H1 (cell line): ENCODE measurements around the gene CAPS. TPM values are rescaled to one million over a fixed set of nuclear protein-coding genes. Genes with fewer than 3 reads are reported as not detected.

Experiments used
- ASH2L ChIP-seq: fragments of 200-600, 300-600 bp; sonication (generic); IDR thresholded peaks from one replicate; pipeline ENCODE4 v1.7.1; 2017; ENCODE audit warnings: low read length
- BACH1 ChIP-seq: IDR thresholded peaks from 2 replicates; pipeline ENCODE4 v1.6.1; 2012; ENCODE audit warnings: low read length, improper control_type of control experiment
- BRCA1 ChIP-seq: IDR thresholded peaks from 2 replicates; pipeline ENCODE4 v1.6.1; 2012; ENCODE audit warnings: low read depth, low read length, improper control_type of control experiment
- CEBPB ChIP-seq: IDR thresholded peaks from 2 replicates; pipeline ENCODE4 v1.6.1; 2012; ENCODE audit warnings: low read depth, low read length
- CHD7 ChIP-seq: fragments of 300-600 bp; sonication (generic); IDR thresholded peaks from 2 replicates; pipeline ENCODE4 v1.7.1; 2012; ENCODE audit warnings: low read length, moderate library complexity, mild to moderate bottlenecking, inconsistent platforms; ENCODE audit not compliant: insufficient replicate concordance
- GABPA ChIP-seq: IDR thresholded peaks from 2 replicates; pipeline ENCODE4 v1.6.1; 2011; ENCODE audit warnings: mild to moderate bottlenecking, low read length, moderate library complexity, borderline replicate concordance; ENCODE audit not compliant: insufficient read depth
- JUND ChIP-seq: IDR thresholded peaks from 2 replicates; pipeline ENCODE4 v1.6.1; 2011; ENCODE audit warnings: mild to moderate bottlenecking, improper control_type of control experiment, low read length
- SP4 ChIP-seq: IDR thresholded peaks from 2 replicates; pipeline ENCODE4 v1.6.1; 2012; ENCODE audit warnings: low read length, inconsistent platforms
- ZNF274 ChIP-seq: IDR thresholded peaks from 2 replicates; pipeline ENCODE4 v1.7.0; 2012; ENCODE audit warnings: low read length, borderline replicate concordance; ENCODE audit errors: extremely low read depth
- polyA plus RNA-seq, 7 experiments: library from polyadenylated mRNA; depleted of rRNA in 3 of 7; stranded (reverse) in 5 of 7; unstranded in 2 of 7; fragments of >200 nt in 5 of 7; fragments of 200-250 nt in 2 of 7; gene quantifications; 1 replicate in 5 of 7; 2 replicates in 1 of 7; 4 replicates in 1 of 7; pipeline versions ENCODE4 v1.2.1 to v1.2.3, GENCODE V29; 2011 to 2013; ENCODE audit warnings: missing spikeins in 2 of 7, mixed read lengths in 2 of 7
- total RNA-seq: library from RNA; stranded (reverse); fragmentation: NEBNext Ultra II Directional; extraction: Animal tissue kit (Norgen Biotek cat#: 25700); gene quantifications from 2 replicates; pipeline ENCODE4 v1.2.1, GENCODE V29; 2021

Gene CAPS
- total and polyA plus RNA-seq, 2 of the 8 experiments (the other 6 are each of a cell fraction or from before 2014, with no cell fraction given): 2.1 to 2.4 TPM

DNA sequence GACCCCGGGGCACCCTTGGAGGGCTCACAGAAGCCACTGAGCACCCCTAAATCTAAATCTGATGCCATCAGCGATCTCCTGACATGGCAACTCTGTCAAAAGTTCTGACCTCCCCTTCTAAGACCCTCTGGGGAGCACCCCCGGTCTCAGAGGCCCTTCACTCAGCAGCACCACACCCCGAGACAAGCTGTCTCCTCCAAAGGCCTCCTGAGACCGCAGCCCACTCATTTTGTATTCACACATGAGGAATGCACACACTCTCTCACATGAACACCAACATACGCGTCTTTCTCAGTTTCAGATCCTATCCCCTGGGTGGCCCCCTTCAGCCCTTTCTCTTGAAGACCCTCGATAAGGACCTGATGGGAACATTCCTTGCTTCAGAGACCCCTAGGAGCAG, 13.1 kb upstream of the CAPS start (continued):
- TF ChIP-seq CHD7 (no peak), ASH2L (no peak), BRCA1 (no peak), CEBPB (no peak), BACH1 (no peak), JUND (no peak), GABPA (no peak), ZNF274 (no peak), SP4 (no peak)
